ENCODE measurements around the gene RGL1.

RGL1 gene

DNA sequence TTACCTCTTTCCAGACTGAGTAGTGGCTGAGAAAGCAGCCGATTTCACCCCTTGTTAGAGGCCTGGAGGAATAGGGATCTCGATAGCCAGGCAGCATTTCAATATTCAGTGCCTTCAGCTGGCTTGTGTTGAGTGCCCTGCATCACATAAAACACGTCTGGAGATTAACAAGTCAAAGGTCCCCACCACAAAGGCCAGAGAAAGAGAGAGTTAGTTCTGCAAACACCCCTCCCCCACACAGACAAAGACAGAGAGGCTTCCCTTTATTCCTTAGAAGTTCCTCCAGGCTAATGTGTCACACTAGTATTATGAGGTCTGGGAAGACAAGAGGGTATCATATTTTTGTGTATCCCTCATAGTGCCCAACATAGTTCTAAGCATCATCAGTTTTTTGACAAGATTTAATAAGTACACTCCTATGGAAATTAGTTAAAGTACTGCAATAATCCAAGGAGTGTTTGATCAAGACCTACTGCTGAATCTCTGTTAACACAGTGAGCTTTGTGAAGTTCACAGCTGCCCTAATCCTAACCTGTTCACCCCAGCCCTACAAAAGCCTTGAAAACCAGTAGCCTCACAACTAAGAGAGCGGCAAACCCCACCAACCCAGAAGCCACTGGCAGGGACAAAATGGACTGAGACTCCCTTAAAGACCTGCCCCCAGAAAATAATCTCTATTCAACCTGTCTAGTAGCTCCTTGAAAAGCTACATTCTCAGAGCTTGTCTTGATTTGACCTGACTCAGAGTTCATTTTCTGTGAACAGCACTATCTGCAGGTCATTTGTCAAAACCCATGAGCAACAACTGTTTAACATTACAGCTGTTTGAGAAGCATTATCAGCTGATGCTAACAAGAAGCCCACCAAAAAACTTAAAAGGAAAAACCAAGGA is 140.8 kb downstream of the RGL1 start:
- no peak overlapping the region for H3K4me3 ChIP-seq (ENCODE audit: low read depth, low read length)
- ChIA-PET CTCF (interaction anchor here (1.5 kb wide), 1 partner anchor 87 kb away, joined by 3 read pairs; no protein-coding TSS in a partner anchor), POLR2A (no interaction called here)
- H3K4me1 ChIP-seq (ENCODE audit: control insufficient read depth, insufficient read depth, low read length) = peaks cover 8% of the 10 kb centered on the region; the same call in 1 of the 2 replicates
- no peak for TF ChIP-seq ZNF292 (tag by site-specific recombination; IDR thresholded peaks at IDR 0.05; ENCODE audit: borderline replicate concordance, low read depth)
- TF ChIP-seq, protein P1, sequence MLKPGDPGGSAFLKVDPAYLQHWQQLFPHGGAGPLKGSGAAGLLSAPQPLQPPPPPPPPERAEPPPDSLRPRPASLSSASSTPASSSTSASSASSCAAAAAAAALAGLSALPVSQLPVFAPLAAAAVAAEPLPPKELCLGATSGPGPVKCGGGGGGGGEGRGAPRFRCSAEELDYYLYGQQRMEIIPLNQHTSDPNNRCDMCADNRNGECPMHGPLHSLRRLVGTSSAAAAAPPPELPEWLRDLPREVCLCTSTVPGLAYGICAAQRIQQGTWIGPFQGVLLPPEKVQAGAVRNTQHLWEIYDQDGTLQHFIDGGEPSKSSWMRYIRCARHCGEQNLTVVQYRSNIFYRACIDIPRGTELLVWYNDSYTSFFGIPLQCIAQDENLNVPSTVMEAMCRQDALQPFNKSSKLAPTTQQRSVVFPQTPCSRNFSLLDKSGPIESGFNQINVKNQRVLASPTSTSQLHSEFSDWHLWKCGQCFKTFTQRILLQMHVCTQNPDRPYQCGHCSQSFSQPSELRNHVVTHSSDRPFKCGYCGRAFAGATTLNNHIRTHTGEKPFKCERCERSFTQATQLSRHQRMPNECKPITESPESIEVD (tag by site-specific recombination; IDR thresholded peaks at IDR 0.05) = 0 out of 2 replicates have a peak, but pooled peaks have one; percentile 11
- no peaks in the 10 kb centered on the region for H3K9me3 ChIP-seq (ENCODE audit: control insufficient read depth, insufficient read depth, low read depth, low read length)
- no peak overlapping the region for H3K27ac ChIP-seq (ENCODE audit: extremely low read depth, low read depth, low read length)
- H3K36me3 ChIP-seq (ENCODE audit: control insufficient read depth in 2 of 2, insufficient read depth in 1 of 2, low read length in 2 of 2) = no peaks in the 10 kb centered on the region

DNA sequence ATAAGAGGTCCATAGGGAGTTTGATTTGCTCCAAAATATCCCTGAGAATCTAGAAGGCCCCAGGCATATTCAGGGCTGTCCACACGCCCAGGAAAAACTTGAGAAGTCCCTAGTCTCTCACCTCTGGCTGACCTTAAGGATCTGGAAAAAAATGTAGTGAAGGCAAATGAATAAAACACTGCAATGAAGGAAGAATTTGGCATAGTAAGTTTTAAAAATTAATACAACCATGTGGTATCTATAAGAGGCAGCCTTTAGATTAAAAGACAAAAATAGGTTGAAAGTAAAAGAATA is 141.3 kb downstream of the RGL1 start:
- H3K4me3 ChIP-seq (ENCODE audit: low read depth, low read length) = no peak overlapping the region
- TF ChIP-seq ZNF837 (tag by site-specific recombination; IDR thresholded peaks at IDR 0.05) (no peak), ZNF335 (tag by site-specific recombination; conservative IDR thresholded peaks at IDR 0.05) (no peak), ELK4 (IDR thresholded peaks at IDR 0.05; ENCODE audit: borderline replicate concordance, low read depth, low read length) (no peak), ZNF280C (tag by site-specific recombination; IDR thresholded peaks at IDR 0.05) (no peak), ZNF341 (tag by site-specific recombination; IDR thresholded peaks at IDR 0.05; ENCODE audit: low read depth) (no peak), IKZF3 (tag by site-specific recombination; IDR thresholded peaks at IDR 0.05) (no peak), ZNF561 (tag by site-specific recombination; IDR thresholded peaks at IDR 0.05; ENCODE audit: borderline replicate concordance) (no peak), ZSCAN23 (tag by site-specific recombination; IDR thresholded peaks at IDR 0.05) (no peak), ZNF354C (tag by site-specific recombination; IDR thresholded peaks at IDR 0.05; ENCODE audit: borderline replicate concordance, low read depth) (no peak)
- TF ChIP-seq, protein P2, sequence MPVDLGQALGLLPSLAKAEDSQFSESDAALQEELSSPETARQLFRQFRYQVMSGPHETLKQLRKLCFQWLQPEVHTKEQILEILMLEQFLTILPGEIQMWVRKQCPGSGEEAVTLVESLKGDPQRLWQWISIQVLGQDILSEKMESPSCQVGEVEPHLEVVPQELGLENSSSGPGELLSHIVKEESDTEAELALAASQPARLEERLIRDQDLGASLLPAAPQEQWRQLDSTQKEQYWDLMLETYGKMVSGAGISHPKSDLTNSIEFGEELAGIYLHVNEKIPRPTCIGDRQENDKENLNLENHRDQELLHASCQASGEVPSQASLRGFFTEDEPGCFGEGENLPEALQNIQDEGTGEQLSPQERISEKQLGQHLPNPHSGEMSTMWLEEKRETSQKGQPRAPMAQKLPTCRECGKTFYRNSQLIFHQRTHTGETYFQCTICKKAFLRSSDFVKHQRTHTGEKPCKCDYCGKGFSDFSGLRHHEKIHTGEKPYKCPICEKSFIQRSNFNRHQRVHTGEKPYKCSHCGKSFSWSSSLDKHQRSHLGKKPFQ (tag by site-specific recombination; IDR thresholded peaks at IDR 0.05) = no peak
- TF ChIP-seq, protein P3, sequence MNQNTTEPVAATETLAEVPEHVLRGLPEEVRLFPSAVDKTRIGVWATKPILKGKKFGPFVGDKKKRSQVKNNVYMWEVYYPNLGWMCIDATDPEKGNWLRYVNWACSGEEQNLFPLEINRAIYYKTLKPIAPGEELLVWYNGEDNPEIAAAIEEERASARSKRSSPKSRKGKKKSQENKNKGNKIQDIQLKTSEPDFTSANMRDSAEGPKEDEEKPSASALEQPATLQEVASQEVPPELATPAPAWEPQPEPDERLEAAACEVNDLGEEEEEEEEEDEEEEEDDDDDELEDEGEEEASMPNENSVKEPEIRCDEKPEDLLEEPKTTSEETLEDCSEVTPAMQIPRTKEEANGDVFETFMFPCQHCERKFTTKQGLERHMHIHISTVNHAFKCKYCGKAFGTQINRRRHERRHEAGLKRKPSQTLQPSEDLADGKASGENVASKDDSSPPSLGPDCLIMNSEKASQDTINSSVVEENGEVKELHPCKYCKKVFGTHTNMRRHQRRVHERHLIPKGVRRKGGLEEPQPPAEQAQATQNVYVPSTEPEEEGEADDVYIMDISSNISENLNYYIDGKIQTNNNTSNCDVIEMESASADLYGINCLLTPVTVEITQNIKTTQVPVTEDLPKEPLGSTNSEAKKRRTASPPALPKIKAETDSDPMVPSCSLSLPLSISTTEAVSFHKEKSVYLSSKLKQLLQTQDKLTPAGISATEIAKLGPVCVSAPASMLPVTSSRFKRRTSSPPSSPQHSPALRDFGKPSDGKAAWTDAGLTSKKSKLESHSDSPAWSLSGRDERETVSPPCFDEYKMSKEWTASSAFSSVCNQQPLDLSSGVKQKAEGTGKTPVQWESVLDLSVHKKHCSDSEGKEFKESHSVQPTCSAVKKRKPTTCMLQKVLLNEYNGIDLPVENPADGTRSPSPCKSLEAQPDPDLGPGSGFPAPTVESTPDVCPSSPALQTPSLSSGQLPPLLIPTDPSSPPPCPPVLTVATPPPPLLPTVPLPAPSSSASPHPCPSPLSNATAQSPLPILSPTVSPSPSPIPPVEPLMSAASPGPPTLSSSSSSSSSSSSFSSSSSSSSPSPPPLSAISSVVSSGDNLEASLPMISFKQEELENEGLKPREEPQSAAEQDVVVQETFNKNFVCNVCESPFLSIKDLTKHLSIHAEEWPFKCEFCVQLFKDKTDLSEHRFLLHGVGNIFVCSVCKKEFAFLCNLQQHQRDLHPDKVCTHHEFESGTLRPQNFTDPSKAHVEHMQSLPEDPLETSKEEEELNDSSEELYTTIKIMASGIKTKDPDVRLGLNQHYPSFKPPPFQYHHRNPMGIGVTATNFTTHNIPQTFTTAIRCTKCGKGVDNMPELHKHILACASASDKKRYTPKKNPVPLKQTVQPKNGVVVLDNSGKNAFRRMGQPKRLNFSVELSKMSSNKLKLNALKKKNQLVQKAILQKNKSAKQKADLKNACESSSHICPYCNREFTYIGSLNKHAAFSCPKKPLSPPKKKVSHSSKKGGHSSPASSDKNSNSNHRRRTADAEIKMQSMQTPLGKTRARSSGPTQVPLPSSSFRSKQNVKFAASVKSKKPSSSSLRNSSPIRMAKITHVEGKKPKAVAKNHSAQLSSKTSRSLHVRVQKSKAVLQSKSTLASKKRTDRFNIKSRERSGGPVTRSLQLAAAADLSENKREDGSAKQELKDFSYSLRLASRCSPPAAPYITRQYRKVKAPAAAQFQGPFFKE (tag by site-specific recombination; IDR thresholded peaks at IDR 0.05; ENCODE audit: borderline replicate concordance) = no peak
- ChIA-PET POLR2A (no interaction called here), CTCF (no interaction called here)
- H3K9me3 ChIP-seq (ENCODE audit: control insufficient read depth, insufficient read depth, low read depth, low read length) = no peaks in the 10 kb centered on the region
- H3K36me3 ChIP-seq (ENCODE audit: control insufficient read depth in 2 of 2, insufficient read depth in 1 of 2, low read length in 2 of 2) = no peaks in the 10 kb centered on the region
- H3K4me1 ChIP-seq (ENCODE audit: control insufficient read depth, insufficient read depth, low read length) = peaks cover 8% of the 10 kb centered on the region; the same call in 1 of the 2 replicates
- no peak overlapping the region for H3K27ac ChIP-seq (ENCODE audit: extremely low read depth, low read depth, low read length)
